Smooth muscle cell (in vitro differentiated cells): Measurements from ENCODE around the gene ZNF484. TPM values are rescaled to one million over a fixed set of nuclear protein-coding genes. Genes with fewer than 3 reads are reported as not detected.
"Not testable (repeated sequence)": the region's sequence is repeated elsewhere in the genome, so short reads cannot be mapped to it uniquely, and the experiment has no call there.

ENCODE experiments used
- DNase-seq: peaks from one replicate; lab custom pipeline; 2025; ENCODE audit not compliant: unreplicated experiment; lab: John Stamatoyannopoulos, UW
- H2AFZ ChIP-seq: fragments of 200-600 bp; sonication (generic); 2 replicates; pipeline ENCODE4 v1.6.0; 2016; ENCODE audit warnings: antibody characterized with exemption, low read depth, mild to moderate bottlenecking
- H3F3A ChIP-seq: fragments of 200-600 bp; sonication (generic); 2 replicates; pipeline ENCODE4 v1.6.0; 2017; ENCODE audit warnings: antibody characterized with exemption, low read depth
- H3K27ac ChIP-seq: fragments of 200-600 bp; sonication (generic); 2 replicates; pipeline ENCODE4 v1.5.1; 2016; ENCODE audit warnings: low read depth, mild to moderate bottlenecking
- H3K27me3 ChIP-seq: fragments of 200-600 bp; sonication (generic); 2 replicates; pipeline ENCODE4 v1.6.1; 2016; ENCODE audit warnings: low read depth, mild to moderate bottlenecking
- H3K36me3 ChIP-seq: fragments of 200-600 bp; sonication (generic); 2 replicates; pipeline ENCODE4 v1.5.1; 2016; ENCODE audit warnings: low read depth
- H3K4me1 ChIP-seq: fragments of 200-600 bp; sonication (generic); 2 replicates; pipeline ENCODE4 v1.5.1; 2016; ENCODE audit warnings: low read depth
- H3K4me2 ChIP-seq: fragments of 200-600 bp; sonication (generic); 2 replicates; pipeline ENCODE4 v1.6.0; 2016; ENCODE audit warnings: mild to moderate bottlenecking
- H3K4me3 ChIP-seq: fragments of 200-600 bp; sonication (generic); 2 replicates; pipeline ENCODE4 v1.5.1; 2016; ENCODE audit warnings: mild to moderate bottlenecking
- H3K79me2 ChIP-seq: fragments of 200-600 bp; sonication (generic); 2 replicates; pipeline ENCODE4 v1.6.0; 2016; ENCODE audit warnings: low read depth, mild to moderate bottlenecking
- H3K9ac ChIP-seq: fragments of 200-600 bp; sonication (generic); 2 replicates; pipeline ENCODE4 v1.6.0; 2016; ENCODE audit warnings: low read depth
- H3K9me3 ChIP-seq: fragments of 200-600 bp; sonication (generic); replicated peaks from 2 replicates; pipeline ENCODE4 v1.5.1; 2016; ENCODE audit warnings: low read depth
- H4K20me1 ChIP-seq: fragments of 200-600 bp; sonication (generic); 2 replicates; pipeline ENCODE4 v1.6.0; 2016; ENCODE audit warnings: low read depth
- CTCF ChIP-seq: fragments of 200-600 bp; sonication (generic); IDR thresholded peaks from 2 replicates; pipeline ENCODE4 v1.5.1; 2017; ENCODE audit warnings: borderline replicate concordance, mild to moderate bottlenecking, antibody characterized with exemption; ENCODE audit not compliant: insufficient read depth, poor library complexity, severe bottlenecking
- WGBS: methylation state at CpG from one replicate; pipeline ENCODE4 v1.1.7; 2016; ENCODE audit warnings: low lambda C conversion rate; 5-methylcytosine and 5-hydroxymethylcytosine counted together
- polyA plus RNA-seq: library from polyadenylated mRNA; unstranded; fragments of >200 nt; fragmentation: Nextera tagmentation; extraction: Ambion mirVana; gene quantifications from 2 replicates; pipeline ENCODE4 v1.2.1, GENCODE V29; 2016
- total RNA-seq: library from RNA; depleted of rRNA; stranded (reverse); fragments of >200 nt; gene quantifications from 2 replicates; pipeline ENCODE4 v1.2.3, GENCODE V29; 2014

The ZNF484 gene
- total and polyA plus RNA-seq, 2 experiments from 2014 or later = 2.3 to 12.9 TPM

- H3K4me2 ChIP-seq = no peak overlapping the region
- H3K9ac ChIP-seq = no peak overlapping the region
- H3K4me3 ChIP-seq = no peak overlapping the region
- no peak overlapping the region for H3K27ac ChIP-seq
- peaks cover 11% of the 10 kb centered on the region for H3K36me3 ChIP-seq
- no peaks in the 10 kb centered on the region for H3K4me1 ChIP-seq
- DNase-seq = no peak
- 100% methylated on average over 1 of the region's 1 CpG for WGBS
- H2AFZ ChIP-seq = no peak overlapping the region
- peaks cover 2% of the 10 kb centered on the region for H3K9me3 ChIP-seq
- no peaks in the 10 kb centered on the region for H3F3A ChIP-seq
- H4K20me1 ChIP-seq = peaks cover 49% of the 10 kb centered on the region
- no peak for TF ChIP-seq CTCF
- H3K79me2 ChIP-seq = peaks cover 46% of the 10 kb centered on the region
- no peaks in the 10 kb centered on the region for H3K27me3 ChIP-seq
Measured at GRCh38 chr9:92860867-92861266, 17.0 kb downstream of the ZNF484 start.

GRCh38 chr9:92857236-92857635, 20.6 kb downstream of the ZNF484 start:
- peaks cover 37% of the 10 kb centered on the region for H3K36me3 ChIP-seq

GRCh38 chr9:92853716-92854115, 24.1 kb downstream of the ZNF484 start:
- 44% methylated on average over 2 of the region's 2 CpGs for WGBS
- H3K79me2 ChIP-seq = peaks cover 7% of the 10 kb centered on the region
- H3K4me1 ChIP-seq = no peaks in the 10 kb centered on the region
- no peak overlapping the region for H2AFZ ChIP-seq
- peaks cover 59% of the 10 kb centered on the region for H3K36me3 ChIP-seq
- no peaks in the 10 kb centered on the region for H3K27me3 ChIP-seq
- H3K9ac ChIP-seq = no peak overlapping the region
- H3K27ac ChIP-seq = no peak overlapping the region
- H3K4me3 ChIP-seq = no peak overlapping the region
- no peak overlapping the region for H3K4me2 ChIP-seq
- peaks cover 8% of the 10 kb centered on the region for H4K20me1 ChIP-seq
- DNase-seq = no peak
- no peaks in the 10 kb centered on the region for H3F3A ChIP-seq
- TF ChIP-seq CTCF = no peak
- H3K9me3 ChIP-seq = peaks cover 18% of the 10 kb centered on the region

More at GRCh38 chr9:92857236-92857635, 20.6 kb downstream of the ZNF484 start:
- Histone ChIP-seq H3F3A (no peaks in the 10 kb centered on the region), H4K20me1 (peaks cover 24% of the 10 kb centered on the region), H3K79me2 (peaks cover 27% of the 10 kb centered on the region), H3K9ac (no peak overlapping the region), H3K9me3 (peaks cover 2% of the 10 kb centered on the region), H3K27ac (no peak overlapping the region), H3K27me3 (no peaks in the 10 kb centered on the region), H2AFZ (no peak overlapping the region), H3K4me1 (no peaks in the 10 kb centered on the region), H3K4me2 (no peak overlapping the region), H3K4me3 (no peak overlapping the region)
- DNase-seq = no peak
- TF ChIP-seq CTCF = no peak

- peaks cover 43% of the 10 kb centered on the region for H3K9me3 ChIP-seq
- no peak overlapping the region for H3K4me2 ChIP-seq
- H3K4me1 ChIP-seq = no peaks in the 10 kb centered on the region
- H3K36me3 ChIP-seq = peaks cover 84% of the 10 kb centered on the region
- no peaks in the 10 kb centered on the region for H3K79me2 ChIP-seq
- DNase-seq = no peak
- no peak overlapping the region for H3K4me3 ChIP-seq
- H3K27me3 ChIP-seq = no peaks in the 10 kb centered on the region
- H3K9ac ChIP-seq = no peak overlapping the region
- TF ChIP-seq CTCF = no peak
- no peak overlapping the region for H3K27ac ChIP-seq
- H3F3A ChIP-seq = no peaks in the 10 kb centered on the region
- H4K20me1 ChIP-seq = no peaks in the 10 kb centered on the region
- H2AFZ ChIP-seq = no peak overlapping the region
Measured at GRCh38 chr9:92850898-92851297, 26.9 kb downstream of the ZNF484 start.

GRCh38 chr9:92848740-92849139, 29.1 kb downstream of the ZNF484 start:
- not testable (repeated sequence) for H3F3A ChIP-seq, H3K79me2 ChIP-seq, H3K27ac ChIP-seq, H3K4me2 ChIP-seq, H3K4me1 ChIP-seq, H3K27me3 ChIP-seq, H3K4me3 ChIP-seq, DNase-seq, H3K9ac ChIP-seq, H2AFZ ChIP-seq, H4K20me1 ChIP-seq
- H3K36me3 ChIP-seq = peaks cover 87% of the 10 kb centered on the region
- peaks cover 64% of the 10 kb centered on the region for H3K9me3 ChIP-seq
- 98% methylated on average over 6 of the region's 6 CpGs for WGBS
